CD8-positive, alpha-beta memory T cell (primary cell): ENCODE results near the gene SOAT1. TPM values are rescaled to one million over a fixed set of nuclear protein-coding genes. Genes with fewer than 3 reads are reported as not detected.

Source experiments
- CTCF ChIA-PET: fragments of 350-600 bp; sonication (Branson Sonifier 250); formaldehyde crosslinking; loops from one replicate; lab custom pipeline; 2021; ENCODE audit warnings: antibody characterized with exemption; lab: Charles Lee
- POLR2A ChIA-PET: fragments of 350-600 bp; sonication (Branson Sonifier 250); formaldehyde crosslinking; loops from one replicate; lab custom pipeline; 2021; ENCODE audit warnings: antibody characterized with exemption; lab: Charles Lee
- DNase-seq, 5 donors: peaks; one replicate each; pipeline versions ENCODE4 v3.0.0 to v3.0.0-alpha.2; 2020 to 2022; ENCODE audit warnings: mixed read lengths in 1 of 5
- H3K27ac ChIP-seq: one replicate; pipeline ENCODE4 v1.7.0; 2013; ENCODE audit warnings: low read depth, mild to moderate bottlenecking, low read length, moderate library complexity
- H3K27me3 ChIP-seq: 2 replicates; pipeline ENCODE4 v1.7.0; 2013; ENCODE audit warnings: low read length, mild to moderate bottlenecking; ENCODE audit not compliant: insufficient read depth, poor library complexity, severe bottlenecking
- H3K36me3 ChIP-seq: 2 replicates; pipeline ENCODE4 v1.7.0; 2013; ENCODE audit warnings: mild to moderate bottlenecking, low read length, moderate library complexity; ENCODE audit not compliant: insufficient read depth
- H3K4me1 ChIP-seq: 2 replicates; pipeline ENCODE4 v1.7.0; 2013; ENCODE audit warnings: mild to moderate bottlenecking, low read length, moderate library complexity; ENCODE audit not compliant: insufficient read depth
- H3K4me3 ChIP-seq: 2 replicates; pipeline ENCODE4 v1.7.0; 2013; ENCODE audit warnings: mild to moderate bottlenecking, low read length
- H3K9me3 ChIP-seq: 2 replicates; pipeline ENCODE4 v1.7.0; 2013; ENCODE audit warnings: mild to moderate bottlenecking, low read length
- H3K27ac Mint-ChIP-seq, 8 donors: one replicate each; pipeline ENCODE4 v1.8.0; 2020 to 2021; ENCODE audit warnings: mixed read lengths in 8 of 8, mild to moderate bottlenecking in 6 of 8, inconsistent platforms in 3 of 8, moderate library complexity in 3 of 8
- H3K27me3 Mint-ChIP-seq, 2 donors: one replicate each; pipeline ENCODE4 v1.8.0; 2020 to 2021; ENCODE audit warnings: mixed read lengths in 2 of 2, mild to moderate bottlenecking in 1 of 2, moderate library complexity in 1 of 2
- H3K36me3 Mint-ChIP-seq, 3 donors: one replicate each; pipeline ENCODE4 v1.8.0; 2020 to 2021; ENCODE audit warnings: mixed read lengths in 3 of 3, inconsistent platforms in 1 of 3, mild to moderate bottlenecking in 1 of 3
- H3K4me1 Mint-ChIP-seq, 3 donors: one replicate each; pipeline ENCODE4 v1.8.0; 2020 to 2021; ENCODE audit warnings: mixed read lengths in 3 of 3, inconsistent platforms in 1 of 3, mild to moderate bottlenecking in 1 of 3
- H3K4me3 Mint-ChIP-seq, 7 donors: one replicate each; pipeline ENCODE4 v1.8.0; 2020 to 2021; ENCODE audit warnings: mixed read lengths in 7 of 7, mild to moderate bottlenecking in 6 of 7, moderate library complexity in 4 of 7, inconsistent platforms in 2 of 7
- H3K9me3 Mint-ChIP-seq, 5 donors: one replicate each; pipeline ENCODE4 v1.8.0; 2020 to 2022; ENCODE audit warnings: mixed read lengths in 5 of 5, mild to moderate bottlenecking in 3 of 5, moderate library complexity in 2 of 5, inconsistent platforms in 1 of 5
- polyA plus RNA-seq: library from polyadenylated mRNA; unstranded; fragments of 300-500 nt; fragmentation: Illumina TruSeq; gene quantifications from one replicate; pipeline ENCODE4 v1.2.3, GENCODE V29; 2021
- total RNA-seq, 2 experiments: library from RNA; stranded (reverse); gene quantifications; one replicate each; pipeline ENCODE4 v1.2.3, GENCODE V29; 2021

Gene SOAT1
- total and polyA plus RNA-seq, 3 experiments from 2014 or later = 66.0 to 85.6 (median 66.0) TPM

- Histone ChIP-seq H3K36me3 (peaks cover 4% of the 10 kb centered on the region), H3K9me3 (no peaks in the 10 kb centered on the region), H3K4me1 (peaks cover 7% of the 10 kb centered on the region), H3K4me3 (no peak overlapping the region), H3K27me3 (no peaks in the 10 kb centered on the region), H3K27ac (no peak overlapping the region)
- Mint-ChIP-seq H3K27me3 (no peaks in the 10 kb centered on the region), H3K9me3 (no peaks in the 10 kb centered on the region), H3K27ac (peak overlapping the region in 3 of 8 donors; percentile 25 to 63 (median 25)), H3K4me1 (peaks cover 33 to 64% (median 55%) of the 10 kb centered on the region in 3 donors), H3K36me3 (peaks cover 23 to 76% (median 24%) of the 10 kb centered on the region in 3 donors), H3K4me3 (no peak overlapping the region)
- POLR2A ChIA-PET = no interaction called here
- CTCF ChIA-PET = no interaction called here
- no peak for DNase-seq
These were observed 29.0 kb downstream of the SOAT1 start for GRCh38 chr1:179322557-179322956.

- no peak overlapping the region for H3K4me3 Mint-ChIP-seq
- H3K36me3 Mint-ChIP-seq = peaks cover 24 to 78% (median 26%) of the 10 kb centered on the region in 3 donors
- H3K27ac Mint-ChIP-seq = peak overlapping the region in 1 of 8 donors; percentile 50
- no peaks in the 10 kb centered on the region for H3K27me3 ChIP-seq
- H3K9me3 Mint-ChIP-seq = no peaks in the 10 kb centered on the region
- no peaks in the 10 kb centered on the region for H3K9me3 ChIP-seq
- no peak overlapping the region for H3K4me3 ChIP-seq
- H3K4me1 Mint-ChIP-seq = peaks cover 28 to 55% (median 46%) of the 10 kb centered on the region in 3 donors
- H3K27ac ChIP-seq = no peak overlapping the region
- peaks cover 7% of the 10 kb centered on the region for H3K4me1 ChIP-seq
- no peaks in the 10 kb centered on the region for H3K27me3 Mint-ChIP-seq
- CTCF ChIA-PET = no interaction called here
- peaks cover 4% of the 10 kb centered on the region for H3K36me3 ChIP-seq
- no peak for DNase-seq
- POLR2A ChIA-PET = no interaction called here
These were observed 29.8 kb downstream of the SOAT1 start for GRCh38 chr1:179323436-179323835.

GRCh38 chr1:179325836-179326235 lies 32.2 kb downstream of the SOAT1 start:
- H3K4me3 Mint-ChIP-seq = no peak overlapping the region
- Histone ChIP-seq H3K36me3 (peaks cover 4% of the 10 kb centered on the region), H3K4me3 (no peak overlapping the region), H3K27me3 (no peaks in the 10 kb centered on the region), H3K4me1 (peaks cover 7% of the 10 kb centered on the region), H3K27ac (no peak overlapping the region), H3K9me3 (no peaks in the 10 kb centered on the region)
- DNase-seq = no peak
- peaks cover 26 to 81% (median 27%) of the 10 kb centered on the region in 3 donors for H3K36me3 Mint-ChIP-seq
- H3K4me1 Mint-ChIP-seq = peaks cover 27 to 48% (median 45%) of the 10 kb centered on the region in 3 donors
- peaks cover 0 to 2% (median 0%) of the 10 kb centered on the region in 5 donors for H3K9me3 Mint-ChIP-seq
- ChIA-PET POLR2A (no interaction called here), CTCF (no interaction called here)
- no peak overlapping the region for H3K27ac Mint-ChIP-seq
- H3K27me3 Mint-ChIP-seq = no peaks in the 10 kb centered on the region

GRCh38 chr1:179326746-179327145 lies 33.1 kb downstream of the SOAT1 start:
- Mint-ChIP-seq H3K27me3 (no peaks in the 10 kb centered on the region), H3K9me3 (peaks cover 0 to 2% (median 0%) of the 10 kb centered on the region in 5 donors), H3K4me3 (no peak overlapping the region), H3K27ac (peak overlapping the region in 1 of 8 donors; percentile 58), H3K36me3 (peaks cover 19 to 79% (median 24%) of the 10 kb centered on the region in 3 donors), H3K4me1 (peaks cover 25 to 50% (median 43%) of the 10 kb centered on the region in 3 donors)
- ChIA-PET POLR2A (no interaction called here), CTCF (no interaction called here)
- DNase-seq = no peak
- Histone ChIP-seq H3K9me3 (no peaks in the 10 kb centered on the region), H3K27ac (no peak overlapping the region), H3K36me3 (peaks cover 4% of the 10 kb centered on the region), H3K4me3 (no peak overlapping the region), H3K4me1 (peaks cover 4% of the 10 kb centered on the region), H3K27me3 (no peaks in the 10 kb centered on the region)

GRCh38 chr1:179327196-179327595 lies 33.6 kb downstream of the SOAT1 start:
- Mint-ChIP-seq H3K9me3 (peaks cover 0 to 2% (median 0%) of the 10 kb centered on the region in 5 donors), H3K27me3 (no peaks in the 10 kb centered on the region), H3K27ac (peak overlapping the region in 1 of 8 donors; percentile 25), H3K4me1 (peaks cover 25 to 48% (median 41%) of the 10 kb centered on the region in 3 donors), H3K36me3 (peaks cover 19 to 76% (median 22%) of the 10 kb centered on the region in 3 donors), H3K4me3 (no peak overlapping the region)
- H3K27me3 ChIP-seq = no peaks in the 10 kb centered on the region
- H3K9me3 ChIP-seq = no peaks in the 10 kb centered on the region
- no peak overlapping the region for H3K27ac ChIP-seq
- H3K36me3 ChIP-seq = peaks cover 4% of the 10 kb centered on the region
- H3K4me3 ChIP-seq = no peak overlapping the region
- ChIA-PET POLR2A (no interaction called here), CTCF (no interaction called here)
- DNase-seq = no peak
- no peaks in the 10 kb centered on the region for H3K4me1 ChIP-seq

GRCh38 chr1:179327679-179328078 lies 34.1 kb downstream of the SOAT1 start:
- no peak overlapping the region for H3K27ac ChIP-seq
- no peaks in the 10 kb centered on the region for H3K4me1 ChIP-seq
- Mint-ChIP-seq H3K36me3 (peaks cover 17 to 74% (median 19%) of the 10 kb centered on the region in 3 donors), H3K4me3 (no peak overlapping the region), H3K9me3 (peaks cover 0 to 2% (median 0%) of the 10 kb centered on the region in 5 donors), H3K4me1 (peaks cover 23 to 43% (median 41%) of the 10 kb centered on the region in 3 donors), H3K27ac (no peak overlapping the region), H3K27me3 (no peaks in the 10 kb centered on the region)
- CTCF ChIA-PET = no interaction called here
- no peak overlapping the region for H3K4me3 ChIP-seq
- DNase-seq = no peak
- peaks cover 4% of the 10 kb centered on the region for H3K36me3 ChIP-seq
- no peaks in the 10 kb centered on the region for H3K9me3 ChIP-seq
- POLR2A ChIA-PET = no interaction called here
- H3K27me3 ChIP-seq = no peaks in the 10 kb centered on the region

- Histone ChIP-seq H3K9me3 (no peaks in the 10 kb centered on the region), H3K27ac (no peak overlapping the region), H3K27me3 (no peaks in the 10 kb centered on the region), H3K36me3 (peaks cover 4% of the 10 kb centered on the region), H3K4me1 (no peaks in the 10 kb centered on the region), H3K4me3 (no peak overlapping the region)
- ChIA-PET POLR2A (interaction anchor here (0.6 kb wide), 1 partner anchor 22 kb away, joined by 7 read pairs; no protein-coding TSS in a partner anchor), CTCF (no interaction called here)
- Mint-ChIP-seq H3K4me1 (peaks cover 23 to 33% (median 27%) of the 10 kb centered on the region in 3 donors), H3K27ac (peak overlapping the region in 1 of 8 donors; percentile 67), H3K4me3 (no peak overlapping the region), H3K9me3 (peaks cover 0 to 2% (median 0%) of the 10 kb centered on the region in 5 donors), H3K27me3 (no peaks in the 10 kb centered on the region), H3K36me3 (peaks cover 14 to 65% (median 14%) of the 10 kb centered on the region in 3 donors)
- no peak for DNase-seq
These were observed 36.3 kb downstream of the SOAT1 start for GRCh38 chr1:179329862-179330261.

- POLR2A ChIA-PET = no interaction called here
- Mint-ChIP-seq H3K4me1 (peaks cover 19 to 27% (median 23%) of the 10 kb centered on the region in 3 donors), H3K27ac (peak overlapping the region in 4 of 8 donors; percentile 23 to 55 (median 44)), H3K4me3 (no peak overlapping the region), H3K27me3 (no peaks in the 10 kb centered on the region), H3K36me3 (peaks cover 9 to 67% (median 18%) of the 10 kb centered on the region in 3 donors), H3K9me3 (peaks cover 0 to 2% (median 0%) of the 10 kb centered on the region in 5 donors)
- H3K27me3 ChIP-seq = no peaks in the 10 kb centered on the region
- H3K9me3 ChIP-seq = no peaks in the 10 kb centered on the region
- CTCF ChIA-PET = no interaction called here
- DNase-seq = no peak
- peaks cover 5% of the 10 kb centered on the region for H3K36me3 ChIP-seq
- H3K4me1 ChIP-seq = no peaks in the 10 kb centered on the region
- no peak overlapping the region for H3K27ac ChIP-seq
- no peak overlapping the region for H3K4me3 ChIP-seq
These were observed 40.8 kb downstream of the SOAT1 start for GRCh38 chr1:179334440-179334839.
